Mesodermal cell (in vitro differentiated cells): Measurements from ENCODE around the gene DBH.
"Not testable (repeated sequence)": the region's sequence is repeated elsewhere in the genome, so short reads cannot be mapped to it uniquely, and the experiment has no call there.

ENCODE experiments used
- H3K27ac ChIP-seq: 2 replicates; pipeline ENCODE4 v1.7.0; 2013; ENCODE audit warnings: mild to moderate bottlenecking, low read depth, low read length, moderate library complexity; ENCODE audit not compliant: severe bottlenecking
- H3K36me3 ChIP-seq: 2 replicates; pipeline ENCODE4 v1.7.1; 2013; ENCODE audit warnings: mild to moderate bottlenecking, low read length, moderate library complexity; ENCODE audit not compliant: control insufficient read depth, insufficient read depth
- H3K4me1 ChIP-seq: one replicate; pipeline ENCODE4 v1.7.1; 2013; ENCODE audit warnings: mild to moderate bottlenecking, low read length; ENCODE audit not compliant: insufficient read depth, control insufficient read depth, poor library complexity, severe bottlenecking
- H3K4me3 ChIP-seq: 2 replicates; pipeline ENCODE4 v1.7.0; 2013; ENCODE audit warnings: low read length, control low read depth, mild to moderate bottlenecking; ENCODE audit not compliant: insufficient read depth, poor library complexity, severe bottlenecking; ENCODE audit errors: extremely low read depth
- H3K9me3 ChIP-seq: 2 replicates; pipeline ENCODE4 v1.7.1; 2013; ENCODE audit warnings: mild to moderate bottlenecking, low read length, moderate library complexity; ENCODE audit not compliant: control insufficient read depth
- WGBS, 2 experiments: methylation state at CpG; one replicate each; pipeline ENCODE4 v1.1.5; 2013; ENCODE audit warnings: missing lambda C conversion rate in 2 of 2; ENCODE audit not compliant: insufficient coverage in 2 of 2; 5-methylcytosine and 5-hydroxymethylcytosine counted together

The DBH gene

DNA sequence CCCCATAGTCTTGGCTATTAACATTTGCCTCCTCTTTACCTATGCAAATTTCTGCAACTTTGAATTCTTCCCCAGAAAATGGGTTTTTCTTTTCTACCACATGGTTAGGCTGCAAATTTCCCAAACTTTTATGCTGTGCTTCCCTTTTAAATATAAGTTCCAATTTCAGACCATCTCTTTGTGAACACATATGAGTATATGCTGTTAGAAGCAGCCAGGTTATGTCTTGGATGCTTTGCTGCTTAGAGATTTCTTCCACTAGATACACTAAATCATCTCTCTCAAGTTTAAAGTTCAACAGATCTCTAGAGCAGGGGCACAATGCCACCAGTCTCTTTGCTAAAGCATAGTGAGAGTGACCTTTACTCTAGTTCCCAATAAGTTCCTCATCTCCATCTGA, 10.2 kb upstream of the DBH start:
- not testable (repeated sequence) for H3K4me3 ChIP-seq, H3K27ac ChIP-seq, H3K36me3 ChIP-seq

DNA sequence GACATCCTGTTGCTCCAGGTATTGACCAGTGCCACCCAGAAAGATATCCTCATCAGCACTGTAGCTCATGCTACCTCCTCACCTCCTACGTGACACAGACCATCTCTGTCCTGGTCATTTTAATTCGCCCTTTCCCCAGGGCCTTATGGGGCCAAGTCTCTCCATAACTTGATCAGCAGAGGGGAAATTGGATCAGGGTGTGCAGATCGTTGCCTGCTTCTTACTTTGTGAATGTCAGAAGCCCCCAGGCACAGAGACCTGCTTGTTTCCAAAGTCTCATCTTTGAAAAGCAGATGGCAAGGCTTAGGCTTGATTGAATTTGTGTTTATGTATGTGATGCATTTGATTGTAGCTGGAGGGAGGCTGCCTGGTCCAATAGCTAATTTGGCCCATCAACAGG, 8.8 kb upstream of the DBH start:
- Histone ChIP-seq H3K4me1 (peaks cover 4% of the 10 kb centered on the region), H3K9me3 (peaks cover 15% of the 10 kb centered on the region), H3K4me3 (no peak overlapping the region), H3K27ac (no peak overlapping the region), H3K36me3 (no peaks in the 10 kb centered on the region)
- WGBS, 2 experiments: 83 to 100% methylated on average over 2 of the region's 3 CpGs

More for the DNA sequence above, 10.2 kb upstream of the DBH start:
- H3K9me3 ChIP-seq: peaks cover 15% of the 10 kb centered on the region
- H3K4me1 ChIP-seq: not testable (repeated sequence)

DNA sequence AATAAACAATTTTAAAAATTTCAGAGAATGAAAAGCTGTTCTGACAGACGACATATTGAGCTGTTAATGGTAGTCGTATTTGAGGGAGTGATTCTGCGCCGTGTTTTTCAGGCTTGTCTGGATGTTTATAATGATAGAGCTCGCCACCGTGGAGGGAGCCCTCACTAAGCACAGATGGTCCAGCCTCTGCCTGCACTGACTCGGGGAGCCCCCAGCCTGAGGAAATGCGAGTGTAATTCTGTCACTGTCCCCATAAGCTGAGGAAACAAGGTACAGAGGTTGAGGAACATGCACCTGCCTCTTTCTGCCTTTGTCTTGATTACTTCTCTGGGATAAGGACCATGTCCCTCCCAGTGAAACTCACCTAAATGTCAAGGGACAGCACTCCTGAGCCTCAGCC, 7.4 kb upstream of the DBH start:
- no peak overlapping the region for H3K4me3 ChIP-seq
- 89 to 91% methylated on average over 8 of the region's 8 CpGs for WGBS, 2 experiments

DNA sequence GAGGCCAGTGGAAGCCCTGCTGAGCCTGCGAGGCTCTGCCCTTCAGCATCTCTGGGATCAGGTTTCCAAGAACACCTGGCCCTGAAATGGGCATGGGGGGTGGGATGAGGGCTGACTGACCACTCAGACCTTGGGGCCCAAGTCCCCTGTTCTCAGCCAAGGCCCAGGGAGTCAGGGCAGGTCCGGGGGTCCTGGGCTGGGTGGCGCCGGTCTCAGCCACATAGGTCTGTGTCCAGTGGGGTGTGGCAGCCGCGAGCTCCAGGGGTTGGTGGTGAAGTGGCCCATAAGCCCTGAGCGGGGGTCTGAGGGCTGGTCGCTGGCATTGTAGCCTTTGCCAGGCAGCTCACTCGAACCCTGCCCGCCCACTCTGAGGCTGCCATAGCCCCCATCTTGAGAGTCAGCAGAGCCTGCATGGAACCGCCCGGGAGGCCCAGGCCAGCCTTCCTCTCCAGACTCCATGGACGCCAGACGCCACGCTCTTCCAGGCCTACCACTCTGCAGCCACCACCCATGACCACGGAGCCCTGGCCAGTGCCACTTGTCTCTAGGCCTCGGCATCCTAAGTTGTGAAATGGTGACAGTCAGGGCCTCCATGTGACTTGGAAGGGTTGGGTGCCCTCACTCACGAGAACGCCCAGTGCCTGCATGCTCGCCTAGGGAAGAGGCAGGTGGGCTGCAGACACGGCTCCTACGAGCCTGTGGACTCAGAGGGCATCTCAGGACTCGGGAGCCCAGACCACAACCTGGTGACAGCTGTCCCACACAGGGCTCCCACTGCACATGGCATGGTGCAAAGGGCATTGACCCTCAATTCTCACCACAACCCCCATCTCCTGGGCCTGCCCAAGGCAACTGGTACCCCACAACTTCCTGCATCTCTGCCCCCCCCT, 6.7 kb upstream of the DBH start:
- no peaks in the 10 kb centered on the region for H3K36me3 ChIP-seq
- H3K9me3 ChIP-seq: peaks cover 15% of the 10 kb centered on the region
- H3K4me1 ChIP-seq: peaks cover 23% of the 10 kb centered on the region
- no peak overlapping the region for H3K27ac ChIP-seq
- H3K4me3 ChIP-seq: no peak overlapping the region
- WGBS, 2 experiments: 95% methylated on average over 21 to 22 of the region's 23 CpGs

More for the DNA sequence above, 7.4 kb upstream of the DBH start:
- Histone ChIP-seq H3K27ac (no peak overlapping the region), H3K9me3 (peaks cover 15% of the 10 kb centered on the region), H3K4me1 (peaks cover 16% of the 10 kb centered on the region), H3K36me3 (no peaks in the 10 kb centered on the region)

DNA sequence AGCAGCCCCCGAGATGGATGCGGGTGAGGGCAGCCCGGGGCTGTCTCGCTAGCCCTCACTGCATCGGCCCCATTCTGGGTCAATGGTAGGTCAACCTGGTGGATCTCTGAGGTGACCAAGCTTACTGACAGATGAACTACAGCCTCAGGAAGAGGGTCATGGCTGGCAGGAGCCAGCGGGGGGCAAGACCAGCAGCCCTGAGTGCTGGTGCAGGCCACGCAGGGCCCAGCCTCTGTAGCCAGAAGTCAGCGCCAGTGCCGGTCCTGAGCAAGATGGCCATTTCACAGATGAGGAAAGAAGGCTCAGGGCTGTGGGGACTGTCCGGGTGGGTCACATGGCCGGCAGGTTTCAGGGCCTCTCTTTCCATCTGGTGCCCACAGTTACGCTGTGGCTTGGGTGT, 5.1 kb upstream of the DBH start:
- WGBS, 2 experiments: 93 to 94% methylated on average over 11 to 12 of the region's 12 CpGs
- Histone ChIP-seq H3K27ac (no peak overlapping the region), H3K4me1 (peaks cover 29% of the 10 kb centered on the region), H3K9me3 (peaks cover 8% of the 10 kb centered on the region), H3K4me3 (no peak overlapping the region), H3K36me3 (no peaks in the 10 kb centered on the region)

DNA sequence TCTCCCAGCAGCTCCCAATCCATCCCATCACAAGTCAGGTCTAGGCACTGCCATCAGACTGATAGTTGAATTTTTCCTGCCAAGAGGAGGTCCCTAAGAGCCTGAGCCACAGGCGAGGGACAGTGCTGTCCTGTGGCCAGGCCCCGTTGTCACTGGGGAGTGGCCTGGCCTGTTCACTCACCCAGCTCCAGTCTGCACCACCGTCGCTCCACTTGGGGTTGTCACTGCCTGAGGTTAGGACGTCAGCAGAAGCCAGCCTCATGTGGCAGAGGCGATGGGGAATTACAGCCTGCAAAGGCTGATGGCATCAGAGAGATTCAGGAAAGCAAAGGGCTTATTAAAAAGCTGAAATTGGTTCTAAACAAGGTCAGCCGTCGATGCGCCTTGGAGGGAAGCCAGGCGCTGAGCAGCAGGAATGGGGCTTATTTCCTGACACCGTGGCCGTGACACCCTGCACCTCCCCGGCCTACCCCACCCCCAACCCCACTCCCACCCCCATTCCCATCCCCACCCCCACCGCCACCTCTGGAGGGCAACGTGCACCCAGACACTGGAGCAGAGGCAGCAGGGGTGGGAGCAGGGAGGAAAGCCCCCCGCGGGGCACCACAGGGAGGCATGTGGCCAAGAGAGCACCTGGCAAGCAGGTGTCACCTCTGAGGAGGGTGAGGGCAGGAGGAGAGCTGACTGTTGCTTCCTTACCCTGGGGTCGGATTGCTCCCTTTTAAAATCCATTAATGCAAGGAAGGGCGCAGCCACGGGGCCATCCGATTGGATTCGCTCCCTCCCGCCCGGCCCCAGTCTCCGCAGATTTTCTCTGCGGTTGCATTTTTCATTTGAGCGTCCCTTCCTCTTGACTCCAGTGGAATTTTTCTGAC, 3.1 kb upstream of the DBH start:
- no peaks in the 10 kb centered on the region for H3K36me3 ChIP-seq
- no peak overlapping the region for H3K27ac ChIP-seq
- no peak overlapping the region for H3K4me3 ChIP-seq
- peaks cover 29% of the 10 kb centered on the region for H3K4me1 ChIP-seq
- H3K9me3 ChIP-seq: no peaks in the 10 kb centered on the region
- WGBS, 2 experiments: 84 to 88% methylated on average over 20 to 21 of the region's 27 CpGs

DNA sequence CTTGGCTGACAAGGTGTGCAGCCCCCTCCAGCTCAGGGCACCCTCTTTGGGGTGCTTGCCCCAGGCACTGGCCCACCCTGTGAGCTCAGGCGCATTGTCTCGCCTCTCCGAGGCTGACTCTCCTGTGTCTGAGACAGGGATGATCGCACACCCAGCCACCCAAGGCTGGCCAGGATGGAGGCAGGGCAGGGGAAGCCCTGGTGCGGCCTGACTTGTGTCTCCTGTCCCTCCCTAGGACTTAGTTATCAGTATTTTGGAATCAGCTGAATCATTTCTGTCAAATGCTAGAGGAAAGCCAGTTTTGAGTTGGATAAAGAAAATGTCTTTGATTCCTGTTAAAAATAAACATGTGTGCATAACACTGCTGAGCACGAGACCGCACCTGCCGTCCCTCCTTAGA, 2.5 kb upstream of the DBH start:
- 89 to 96% methylated on average over 4 to 8 of the region's 8 CpGs for WGBS, 2 experiments
- no peaks in the 10 kb centered on the region for H3K9me3 ChIP-seq

DNA sequence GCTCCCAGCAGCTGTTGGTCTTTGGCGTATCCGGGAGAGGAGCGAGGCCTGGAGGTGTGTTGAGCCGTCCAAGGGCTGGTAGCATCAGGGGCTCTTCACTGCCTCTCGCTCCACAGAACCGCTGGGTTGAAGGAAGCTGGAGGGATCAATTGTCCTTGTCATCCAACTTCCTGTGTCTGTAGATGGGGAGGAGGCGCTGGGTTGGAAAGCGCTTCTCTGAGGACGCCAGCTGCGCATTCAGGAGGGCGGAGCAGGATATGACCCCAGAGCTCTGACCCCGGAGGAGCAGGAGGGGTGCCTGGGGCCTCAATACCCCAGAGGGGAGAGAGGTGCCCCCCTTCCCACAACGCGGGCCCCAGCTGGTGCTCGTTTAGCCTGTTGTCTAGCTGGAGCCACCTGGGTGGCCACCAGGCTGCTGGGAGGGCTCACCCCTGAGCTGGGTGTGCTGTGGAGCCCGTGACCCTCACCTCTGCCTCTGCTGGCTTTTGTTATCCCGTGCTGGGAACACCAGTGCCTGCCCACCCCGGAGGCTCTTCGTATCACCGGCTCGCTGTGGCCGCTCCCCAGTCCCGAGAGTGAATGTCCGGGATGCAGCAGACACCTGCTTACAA, 2.0 kb upstream of the DBH start:
- Histone ChIP-seq H3K36me3 (no peaks in the 10 kb centered on the region), H3K9me3 (no peaks in the 10 kb centered on the region), H3K4me3 (no peak overlapping the region), H3K27ac (no peak overlapping the region), H3K4me1 (peaks cover 29% of the 10 kb centered on the region)
- 76 to 79% methylated on average over 19 to 23 of the region's 24 CpGs for WGBS, 2 experiments

More for the DNA sequence above, 2.5 kb upstream of the DBH start:
- Histone ChIP-seq H3K36me3 (no peaks in the 10 kb centered on the region), H3K4me3 (no peak overlapping the region), H3K4me1 (peaks cover 29% of the 10 kb centered on the region), H3K27ac (peak overlapping the region; percentile 23)

DNA sequence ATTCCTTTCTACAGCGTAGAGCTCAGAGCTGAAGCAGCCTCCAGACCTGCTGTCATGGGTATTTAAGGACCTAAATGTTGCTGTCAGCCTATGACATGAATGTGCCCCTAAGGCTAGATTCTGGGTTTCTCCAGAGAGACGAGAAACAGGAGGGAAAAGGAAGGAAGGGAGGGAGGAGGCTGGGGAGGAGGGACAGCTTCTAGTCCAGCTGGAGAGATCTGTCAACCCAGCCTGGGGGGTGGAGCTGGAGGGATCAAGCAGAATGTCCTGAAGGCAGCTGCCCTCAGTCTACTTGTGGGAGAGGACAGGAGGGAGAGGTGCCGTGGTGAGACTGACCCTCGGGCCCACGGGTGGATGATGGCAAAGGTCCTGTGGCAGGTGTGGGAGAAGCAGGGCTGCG, 1.1 kb upstream of the DBH start:
- Histone ChIP-seq H3K4me3 (no peak overlapping the region), H3K9me3 (no peaks in the 10 kb centered on the region), H3K36me3 (no peaks in the 10 kb centered on the region), H3K27ac (no peak overlapping the region), H3K4me1 (peaks cover 29% of the 10 kb centered on the region)
- 77 to 92% methylated on average over 6 of the region's 6 CpGs for WGBS, 2 experiments

DNA sequence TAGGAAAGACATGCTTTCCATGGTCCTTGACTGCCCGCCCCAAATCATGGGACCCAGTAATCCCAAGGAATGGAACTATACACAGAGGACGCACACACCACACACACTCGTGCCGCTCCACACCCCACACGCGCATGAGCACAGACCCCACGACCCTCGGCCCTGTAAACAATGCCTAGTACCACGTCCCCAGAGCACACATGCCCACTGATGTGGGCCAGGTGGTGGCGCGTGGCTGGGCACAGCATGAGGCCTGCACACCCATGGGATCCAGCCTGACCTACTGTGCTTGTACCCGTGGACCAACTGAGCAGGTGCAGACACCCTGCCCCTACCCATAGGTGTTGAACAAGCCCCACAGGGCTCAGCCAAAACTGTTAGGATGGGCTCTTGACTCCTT, 739 bp downstream of the DBH start:
- H3K9me3 ChIP-seq: no peaks in the 10 kb centered on the region
- H3K4me3 ChIP-seq: no peak overlapping the region
- H3K4me1 ChIP-seq: peaks cover 29% of the 10 kb centered on the region
- H3K27ac ChIP-seq: no peak overlapping the region
- 95 to 96% methylated on average over 11 of the region's 12 CpGs for WGBS, 2 experiments
- H3K36me3 ChIP-seq: no peaks in the 10 kb centered on the region
